HS-5 (cell line): Measurements from ENCODE around the gene CCDC88B.

Source experiments
- DNase-seq: peaks from one replicate; pipeline ENCODE4 v3.0.0-alpha.2; 2012; ENCODE audit warnings: low read depth

CCDC88B gene

GRCh38 chr11:64339754-64340408 is at the start of gene CCDC88B:
CCDC88B (plus strand) TSS chr11:64340204; CDS start chr11:64340267, 63 bp downstream.
- DNase-seq, result no peak

GRCh38 chr11:64290352-64291261 is 49.4 kb upstream of the CCDC88B start:
- no peak for DNase-seq

- DNase-seq, result no peak
Measured at GRCh38 chr11:64291262-64291751, 48.7 kb upstream of the CCDC88B start, which contains the start of gene KCNK4. KCNK4 (plus strand) TSS chr11:64291302; CDS start chr11:64293019, 1,717 bp downstream.

- no peak for DNase-seq
Measured at GRCh38 chr11:64291752-64292459, 48.1 kb upstream of the CCDC88B start.

GRCh38 chr11:64292460-64293254 is 47.3 kb upstream of the CCDC88B start:
- DNase-seq, result no peak

- DNase-seq, result no peak
Measured at GRCh38 chr11:64294774-64295173, 45.2 kb upstream of the CCDC88B start.

- no peak for DNase-seq
Measured at GRCh38 chr11:64295760-64296159, 44.2 kb upstream of the CCDC88B start.

GRCh38 chr11:64296236-64296635 is 43.8 kb upstream of the CCDC88B start:
- DNase-seq, result no peak

GRCh38 chr11:64296830-64297698 is 42.9 kb upstream of the CCDC88B start:
- no peak for DNase-seq

GRCh38 chr11:64297699-64298358 is 42.2 kb upstream of the CCDC88B start:
- no peak for DNase-seq

GRCh38 chr11:64298966-64299846 is 40.8 kb upstream of the CCDC88B start:
- no peak for DNase-seq

- DNase-seq, result no peak
Measured at GRCh38 chr11:64299847-64300648, 40.0 kb upstream of the CCDC88B start, which contains the start of gene CATSPERZ. CATSPERZ (plus strand) TSS chr11:64300358; CDS start chr11:64300411, 53 bp downstream.

GRCh38 chr11:64303109-64304031 is 36.6 kb upstream of the CCDC88B start:
- DNase-seq, result no peak

- no peak for DNase-seq
Measured at GRCh38 chr11:64304032-64304315, 36.0 kb upstream of the CCDC88B start.

GRCh38 chr11:64304316-64305072 is 35.5 kb upstream of the CCDC88B start:
- peak; percentile 67 for DNase-seq

- DNase-seq, result peak; percentile 78
Measured at GRCh38 chr11:64305075-64305690, 34.8 kb upstream of the CCDC88B start, which contains the start of gene ESRRA. ESRRA (plus strand) TSS chr11:64305524; CDS start chr11:64307180, 1,656 bp downstream.
